Prostate gland (tissue), 2 donors: Measurements from ENCODE around the gene IGBP1.

Experiments
- CTCF ChIP-seq, 4 experiments: fragments of 200-600 bp in 2 of 4; fragments of 450-650 bp in 2 of 4; sonication (generic) in 2 of 4; IDR thresholded peaks; 1 replicate in 3 of 4; 2 replicates in 1 of 4; pipeline ENCODE4 v1.5.1; 2016 to 2019; ENCODE audit warnings: antibody characterized with exemption in 4 of 4, mild to moderate bottlenecking in 2 of 4, moderate library complexity in 2 of 4
- POLR2A ChIP-seq: fragments of 450-650 bp; IDR thresholded peaks from one replicate; pipeline ENCODE4 v1.6.1; 2016; ENCODE audit warnings: antibody characterized with exemption, mild to moderate bottlenecking
- POLR2AphosphoS5 ChIP-seq: sonication (generic); formaldehyde crosslinking; IDR thresholded peaks from one replicate; pipeline ENCODE4 v1.6.1; 2017; ENCODE audit warnings: antibody characterized with exemption

- no peak for TF ChIP-seq CTCF (IDR thresholded peaks at IDR 0.05)
- no peak for TF ChIP-seq POLR2AphosphoS5
- TF ChIP-seq POLR2A = no peak
Measured at GRCh38 chrX:70201732-70202131, 68.5 kb downstream of the IGBP1 start.
